Measurements from ENCODE around the gene PLCL2. TPM values are rescaled to one million over a fixed set of nuclear protein-coding genes. Genes with fewer than 3 reads are reported as not detected.

The PLCL2 gene
- 9.4 and 11.2 TPM in 2 replicates for total RNA-seq

DNA sequence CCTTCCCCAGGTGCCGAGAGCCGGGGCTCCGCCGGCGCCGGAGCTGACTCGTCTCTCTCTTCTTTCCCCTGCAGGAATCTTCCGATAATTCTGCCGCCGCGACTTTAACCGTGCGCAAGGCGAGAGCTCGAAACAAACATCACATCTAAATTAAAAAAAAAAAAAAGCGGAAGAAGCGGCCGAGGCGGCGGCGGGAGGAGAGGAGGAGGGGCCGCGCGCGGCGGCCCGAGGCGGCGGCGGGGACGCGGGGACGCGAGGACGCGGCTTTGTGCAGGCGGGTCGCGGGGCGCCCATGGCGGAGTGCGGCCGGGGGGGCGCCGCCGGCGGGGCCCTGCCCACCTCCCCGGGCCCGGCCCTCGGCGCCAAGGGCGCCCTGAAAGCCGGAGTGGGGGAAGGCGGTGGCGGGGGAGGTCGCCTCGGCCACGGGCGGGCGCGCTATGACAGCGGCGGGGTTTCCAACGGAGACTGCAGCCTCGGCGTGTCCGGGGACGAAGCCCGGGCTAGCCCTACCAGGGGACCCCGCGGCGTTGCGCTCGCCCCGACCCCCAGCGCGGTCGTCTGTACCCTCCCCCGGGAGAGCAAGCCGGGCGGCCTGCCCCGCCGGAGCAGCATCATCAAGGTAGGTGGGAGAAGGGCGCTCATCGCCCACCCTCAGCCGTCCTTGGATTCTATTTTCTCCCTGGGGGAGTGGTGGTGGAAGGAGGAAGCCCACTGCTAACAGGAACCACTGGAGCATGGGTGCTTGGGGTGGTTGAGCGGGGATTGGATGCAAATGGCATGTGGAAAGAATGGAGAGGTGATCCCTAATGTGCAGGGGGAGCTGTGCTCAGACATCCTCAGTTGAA lies at the start of gene PLCL2:
Gene PLCL2, plus strand, starts transcription at position 208 of the 845 bp plus-strand sequence. Its CDS starts 85 bp downstream, at position 293.

